ENCODE data around the gene FUBP1. TPM values are rescaled to one million over a fixed set of nuclear protein-coding genes. Genes with fewer than 3 reads are reported as not detected.

Gene FUBP1
- total and polyA plus RNA-seq, 2 donors (not counting 3 experiments of a cell fraction or from before 2014, with no cell fraction given), result 112 to 166 TPM

GRCh38 chr1:78009276-78009675, 30.4 kb upstream of the FUBP1 start:
- ChIA-PET POLR2A (interaction anchor here (1.4 kb wide), 1 partner anchor 92 kb away, joined by 3 read pairs; no protein-coding TSS in a partner anchor), CTCF (interaction anchor here (0.9 to 15.7 kb wide), 6 partner anchors 11 to 105 kb away, joined by 3 to 250 read pairs (median 4); no protein-coding TSS in a partner anchor)
- H3K27ac ChIP-seq (ENCODE audit: insufficient read depth, low read depth, low read length), result peak overlapping the region; percentile 70

More at GRCh38 chr1:78009276-78009675, 30.4 kb upstream of the FUBP1 start:
- Histone ChIP-seq H4K20me1 (replicated peaks; ENCODE audit: control insufficient read depth, extremely low read depth, insufficient read depth, low read length) (peaks cover 5% of the 10 kb centered on the region), H3K4me3 (replicated peaks in 1 of 3; ENCODE audit: insufficient read depth in 1 of 3, low read depth in 1 of 3, low read length in 3 of 3) (peak overlapping the region; percentile 69 to 99 (median 98)), H3K4me2 (ENCODE audit: insufficient read depth, low read length) (peak overlapping the region; percentile 100), H3K79me2 (ENCODE audit: control insufficient read depth, insufficient read depth, low read length) (peaks cover 89% of the 10 kb centered on the region), H2AFZ (ENCODE audit: low read depth, low read length) (no peak overlapping the region), H3K9ac (replicated peaks; ENCODE audit: extremely low read depth, insufficient read depth, low read length) (peak overlapping the region; percentile 98), H3K9me3 (replicated peaks; ENCODE audit: control insufficient read depth, insufficient read depth, low read length) (no peaks in the 10 kb centered on the region), H3K4me1 (ENCODE audit: control insufficient read depth, extremely low read depth, insufficient read depth, low read length) (peaks cover 29% of the 10 kb centered on the region), H3K36me3 (ENCODE audit: control insufficient read depth in 2 of 2, extremely low read depth in 1 of 2, insufficient read depth in 2 of 2, low read length in 2 of 2) (peaks cover 4 to 12% of the 10 kb centered on the region in 2 experiments), H3K27me3 (ENCODE audit: control insufficient read depth in 2 of 2, insufficient read depth in 2 of 2, low read length in 2 of 2) (no peaks in the 10 kb centered on the region), H3K9me1 (replicated peaks; ENCODE audit: control insufficient read depth, extremely low read depth, insufficient read depth, low read length) (peaks cover 3% of the 10 kb centered on the region)
- intact Hi-C loops (cut with micrococcal nuclease), result no loop called here
- TF ChIP-seq JUN (IDR thresholded peaks at IDR 0.05; ENCODE audit: borderline replicate concordance, insufficient read depth, insufficient read length, low read depth) (no peak), GATA2 (IDR thresholded peaks at IDR 0.05; ENCODE audit: insufficient read depth, insufficient read length, low read depth, low read length) (no peak), MYC (IDR thresholded peaks at IDR 0.05; ENCODE audit: low read depth, low read length) (no peak), POLR2AphosphoS5 (IDR thresholded peaks at IDR 0.05; ENCODE audit: insufficient read depth, low read depth, low read length) (no peak), CTCF (IDR thresholded peaks at IDR 0.05; ENCODE audit: extremely low read depth in 1 of 2, insufficient read depth in 1 of 2, low read depth in 1 of 2, low read length in 2 of 2) (no peak), MAX (IDR thresholded peaks at IDR 0.05; ENCODE audit: insufficient read depth, insufficient read length) (no peak), POLR2A (IDR thresholded peaks at IDR 0.05; ENCODE audit: low read depth, low read length) (no peak), EZH2 (IDR thresholded peaks at IDR 0.05; ENCODE audit: borderline replicate concordance, low read depth, low read length, severe bottlenecking) (no peak), FOS (IDR thresholded peaks at IDR 0.05; ENCODE audit: borderline replicate concordance, insufficient read depth, low read length) (no peak)
- DNase-seq (ENCODE audit: low read depth, low spot score), result peak; percentile 49
- no TSS peak for BruUV-seq (replicated peaks)
- dilution Hi-C loops (cut with MboI; ENCODE audit: extremely low pct_ligation_motif_present, low sequenced_read_pairs), result no loop called here
- no peak for FAIRE-seq
